Fibroblast of lung (primary cell): ENCODE results near the gene ANKRD6. TPM values are rescaled to one million over a fixed set of nuclear protein-coding genes. Genes with fewer than 3 reads are reported as not detected.

Source experiments
- DNase-seq, 2 donors: peaks; one replicate each; pipeline versions ENCODE4 v3.0.0 to v3.0.0-alpha.2; 2010; ENCODE audit warnings: low read depth in 2 of 2
- H2AFZ ChIP-seq: 2 replicates; pipeline ENCODE4 v1.5.1; 2012; ENCODE audit warnings: low read length, control low read depth, inconsistent platforms
- H3K27ac ChIP-seq: 2 replicates; pipeline ENCODE4 v1.5.1; 2011; ENCODE audit warnings: low read length, control low read depth; ENCODE audit not compliant: insufficient read depth
- H3K27me3 ChIP-seq: 2 replicates; pipeline ENCODE4 v1.5.1; 2011; ENCODE audit warnings: mild to moderate bottlenecking, low read length; ENCODE audit not compliant: control insufficient read depth, insufficient read depth
- H3K36me3 ChIP-seq: 2 replicates; pipeline ENCODE4 v1.5.1; 2011; ENCODE audit warnings: low read length; ENCODE audit not compliant: control insufficient read depth, insufficient read depth
- H3K4me1 ChIP-seq: 2 replicates; pipeline ENCODE4 v1.5.1; 2011; ENCODE audit warnings: low read length; ENCODE audit not compliant: control insufficient read depth, insufficient read depth; ENCODE audit errors: extremely low read depth
- H3K4me2 ChIP-seq: 2 replicates; pipeline ENCODE4 v1.5.1; 2011; ENCODE audit warnings: low read length, control low read depth; ENCODE audit not compliant: insufficient read depth; ENCODE audit errors: extremely low read depth
- H3K4me3 ChIP-seq, 4 experiments: fragments of 200-600 bp in 1 of 4; sonication (generic) in 1 of 4; replicated peaks in 1 of 4; 2 replicates each; pipeline ENCODE4 v1.5.1; 2011 to 2016; ENCODE audit warnings: low read length in 4 of 4, low read depth in 3 of 4, mild to moderate bottlenecking in 3 of 4, control low read depth in 2 of 4, inconsistent platforms in 1 of 4, mixed read lengths in 1 of 4; ENCODE audit not compliant: insufficient read depth in 1 of 4; ENCODE audit errors: control extremely low read depth in 1 of 4
- H3K79me2 ChIP-seq: 2 replicates; pipeline ENCODE4 v1.5.1; 2012; ENCODE audit warnings: mild to moderate bottlenecking, low read length, inconsistent platforms; ENCODE audit not compliant: control insufficient read depth, insufficient read depth
- H3K9ac ChIP-seq: 2 replicates; pipeline ENCODE4 v1.5.1; 2011; ENCODE audit warnings: mild to moderate bottlenecking, low read length, control low read depth; ENCODE audit not compliant: insufficient read depth
- H3K9me3 ChIP-seq: 2 replicates; pipeline ENCODE4 v1.5.1; 2012; ENCODE audit warnings: low read depth, low read length; ENCODE audit not compliant: control insufficient read depth, insufficient read depth
- H4K20me1 ChIP-seq: 2 replicates; pipeline ENCODE4 v1.5.1; 2011; ENCODE audit warnings: low read length; ENCODE audit not compliant: control insufficient read depth, insufficient read depth; ENCODE audit errors: extremely low read depth
- CTCF ChIP-seq, 2 donors: IDR thresholded peaks in 1 of 2; conservative IDR thresholded peaks in 1 of 2; 1 replicate in 1 of 2; 2 replicates in 1 of 2; pipeline ENCODE4 v1.5.1; 2011 to 2012; ENCODE audit warnings: low read length in 2 of 2, control low read depth in 1 of 2, inconsistent platforms in 1 of 2, low read depth in 1 of 2, mild to moderate bottlenecking in 1 of 2
- EZH2 ChIP-seq: IDR thresholded peaks from 2 replicates; pipeline ENCODE4 v1.5.1; 2012; ENCODE audit warnings: low read length, control low read depth, mild to moderate bottlenecking; ENCODE audit errors: missing control alignments
- polyA plus RNA-seq, 2 donors: library from polyadenylated mRNA; depleted of rRNA in 1 of 2; stranded (reverse) in 1 of 2; unstranded in 1 of 2; fragments of >200 nt; gene quantifications; 2 replicates each; pipeline ENCODE4 v1.2.1, GENCODE V29; 2011 to 2012; ENCODE audit warnings: missing spikeins in 1 of 2
- total RNA-seq: library from RNA; depleted of rRNA; stranded (reverse); fragments of >200 nt; gene quantifications from 2 replicates; pipeline ENCODE4 v1.2.1, GENCODE V29; 2014

Gene ANKRD6
- total and polyA plus RNA-seq, 2 donors (not counting 1 experiment from before 2014, with no cell fraction given), result 0.39 to 2.3 TPM

- Histone ChIP-seq H3K79me2 (no peaks in the 10 kb centered on the region), H3K9ac (no peak overlapping the region), H3K36me3 (peaks cover 2% of the 10 kb centered on the region), H3K27me3 (no peaks in the 10 kb centered on the region), H3K4me1 (no peaks in the 10 kb centered on the region), H3K4me3 (no peak overlapping the region), H2AFZ (no peak overlapping the region), H3K4me2 (no peak overlapping the region), H3K9me3 (no peaks in the 10 kb centered on the region), H4K20me1 (no peaks in the 10 kb centered on the region), H3K27ac (no peak overlapping the region)
- no peak for DNase-seq
- TF ChIP-seq CTCF (conservative IDR thresholded peaks at IDR 0.05 in 1 of 2, IDR thresholded peaks at IDR 0.05 in 1 of 2; ENCODE audit: low read depth in 1 of 2, low read length in 2 of 2) (no peak), EZH2 (no peak)
These were observed 210.0 kb downstream of the ANKRD6 start for GRCh38 chr6:89642956-89643355.

- no peak for DNase-seq
- Histone ChIP-seq H3K36me3 (peaks cover 2% of the 10 kb centered on the region), H3K27ac (no peak overlapping the region), H3K27me3 (no peaks in the 10 kb centered on the region), H3K9ac (no peak overlapping the region), H2AFZ (no peak overlapping the region), H3K4me2 (no peak overlapping the region), H3K79me2 (no peaks in the 10 kb centered on the region), H4K20me1 (no peaks in the 10 kb centered on the region), H3K9me3 (no peaks in the 10 kb centered on the region), H3K4me1 (no peaks in the 10 kb centered on the region), H3K4me3 (no peak overlapping the region)
- no peak for TF ChIP-seq EZH2
- no peak for TF ChIP-seq CTCF (conservative IDR thresholded peaks at IDR 0.05 in 1 of 2, IDR thresholded peaks at IDR 0.05 in 1 of 2; ENCODE audit: low read depth in 1 of 2, low read length in 2 of 2)
These were observed 210.5 kb downstream of the ANKRD6 start for GRCh38 chr6:89643406-89643805.

GRCh38 chr6:89644864-89645263 lies 211.9 kb downstream of the ANKRD6 start:
- Histone ChIP-seq H3K27ac (no peak overlapping the region), H3K4me2 (no peak overlapping the region), H3K4me1 (no peaks in the 10 kb centered on the region), H3K4me3 (no peak overlapping the region), H3K9me3 (no peaks in the 10 kb centered on the region), H2AFZ (no peak overlapping the region), H3K9ac (no peak overlapping the region), H4K20me1 (no peaks in the 10 kb centered on the region), H3K79me2 (no peaks in the 10 kb centered on the region), H3K27me3 (no peaks in the 10 kb centered on the region), H3K36me3 (peaks cover 2% of the 10 kb centered on the region)
- no peak for DNase-seq
- TF ChIP-seq CTCF (conservative IDR thresholded peaks at IDR 0.05 in 1 of 2, IDR thresholded peaks at IDR 0.05 in 1 of 2; ENCODE audit: low read depth in 1 of 2, low read length in 2 of 2), result no peak
